Panc1 (cell line): ENCODE data around the gene MYEOV. TPM values are rescaled to one million over a fixed set of nuclear protein-coding genes. Genes with fewer than 3 reads are reported as not detected.

ENCODE experiments used
- ATAC-seq: fragments of 200-7000 bp; cut with Tn5 transposase; 2 replicates; pipeline ENCODE4 v1.9.1; 2020; ENCODE audit warnings: mild to moderate bottlenecking, moderate library complexity
- BruUV-seq: library from RNA; stranded (reverse); fragments of 400-500 nt; replicated peaks from 2 replicates; lab custom pipeline; 2021; lab: Mats Ljungman, UMichigan
- CTCF ChIA-PET: fragments of 300-600 bp; sonication (Branson Sonifier 250); formaldehyde crosslinking; loops from one replicate; lab custom pipeline; 2022; ENCODE audit warnings: antibody characterized with exemption; lab: Charles Lee
- POLR2A ChIA-PET: fragments of 300-600 bp; sonication (Branson Sonifier 250); formaldehyde crosslinking; loops from one replicate; lab custom pipeline; 2022; ENCODE audit warnings: antibody characterized with exemption; lab: Charles Lee
- DNase-seq: peaks from one replicate; pipeline ENCODE4 v3.0.0-alpha.2; 2010; ENCODE audit warnings: low read depth, low spot score
- H3K27ac ChIP-seq: 2 replicates; pipeline ENCODE4 v1.5.1; 2011; ENCODE audit warnings: mild to moderate bottlenecking, low read length, inconsistent platforms
- H3K27me3 ChIP-seq: fragments of 200-500 bp; sonication (Bioruptor generic); 2 replicates; pipeline ENCODE4 v1.6.0; 2014; ENCODE audit warnings: low read length, inconsistent platforms; ENCODE audit not compliant: control insufficient read depth, insufficient read depth
- H3K36me3 ChIP-seq: fragments of 200-500 bp; sonication (Bioruptor generic); 2 replicates; pipeline ENCODE4 v1.5.1; 2014; ENCODE audit warnings: inconsistent platforms, mild to moderate bottlenecking, low read length, moderate library complexity; ENCODE audit not compliant: control insufficient read depth, insufficient read depth
- H3K4me1 ChIP-seq: 2 replicates; pipeline ENCODE4 v1.5.1; 2011; ENCODE audit warnings: inconsistent platforms, mild to moderate bottlenecking, low read length, moderate library complexity; ENCODE audit not compliant: control insufficient read depth, insufficient read depth
- H3K4me3 ChIP-seq, 2 experiments: 2 replicates each; pipeline ENCODE4 v1.5.1; 2011 to 2012; ENCODE audit warnings: low read depth in 2 of 2, low read length in 2 of 2, mild to moderate bottlenecking in 2 of 2, inconsistent platforms in 1 of 2, moderate library complexity in 1 of 2
- H3K9me3 ChIP-seq: fragments of 200-500 bp; sonication (Bioruptor generic); 2 replicates; pipeline ENCODE4 v1.5.1; 2014; ENCODE audit warnings: low read depth, mild to moderate bottlenecking, inconsistent platforms, low read length, moderate library complexity; ENCODE audit not compliant: control insufficient read depth, insufficient read depth
- POLR2AphosphoS5 ChIP-seq: IDR thresholded peaks from 2 replicates; pipeline ENCODE4 v1.6.1; 2012; ENCODE audit warnings: mild to moderate bottlenecking, low read depth, low read length, moderate library complexity
- SIN3A ChIP-seq: IDR thresholded peaks from 2 replicates; pipeline ENCODE4 v1.6.1; 2012; ENCODE audit warnings: low read depth, mild to moderate bottlenecking, low read length, moderate library complexity, borderline replicate concordance; ENCODE audit not compliant: insufficient read depth
- TCF7L2 ChIP-seq: IDR thresholded peaks from 2 replicates; pipeline ENCODE4 v1.6.1; 2011; ENCODE audit warnings: mild to moderate bottlenecking, low read depth, low read length, inconsistent platforms
- in situ Hi-C: cut with HindIII; loops from 2 replicates; pipeline ENCODE4 v1.10.0; 2016; ENCODE audit warnings: low sequenced_read_pairs, low pct_unique_long_range_greater_than_20kb
- intact Hi-C: fragments of 100-400 bp; cut with micrococcal nuclease; formaldehyde crosslinking; loops from one replicate; pipeline ENCODE4 v1.10.0; 2022; ENCODE audit not compliant: unreplicated experiment
- total RNA-seq: library from RNA; stranded (reverse); gene quantifications from one replicate; pipeline ENCODE4 v1.2.1, GENCODE V29; 2021; ENCODE audit not compliant: unreplicated experiment
- TF ChIP-seq, protein P1 (sequence below): fragments of 450-650 bp; IDR thresholded peaks from 2 replicates; pipeline ENCODE4 v1.5.1; 2017; ENCODE audit warnings: mild to moderate bottlenecking
- TF ChIP-seq, protein P2 (sequence below), 2 experiments: IDR thresholded peaks; 2 replicates each; pipeline ENCODE4 v1.6.1; 2011 to 2012; ENCODE audit warnings: low read depth in 2 of 2, control low read depth in 1 of 2, low read length in 1 of 2, mild to moderate bottlenecking in 1 of 2, moderate library complexity in 1 of 2; ENCODE audit not compliant: insufficient read depth in 1 of 2

The MYEOV gene
- total RNA-seq, 1 experiment from 2014 or later, result 69.8 TPM

GRCh38 chr11:69260622-69261021 lies 33.3 kb upstream of the MYEOV start:
- Histone ChIP-seq H3K27me3 (no peaks in the 10 kb centered on the region), H3K9me3 (no peaks in the 10 kb centered on the region), H3K36me3 (no peaks in the 10 kb centered on the region), H3K27ac (no peak overlapping the region), H3K4me3 (no peak overlapping the region), H3K4me1 (no peaks in the 10 kb centered on the region)
- intact Hi-C loops, result no loop called here
- ChIA-PET CTCF (no interaction called here), POLR2A (no interaction called here)
- TF ChIP-seq SIN3A, result no peak
- TF ChIP-seq POLR2AphosphoS5, result no peak
- TF ChIP-seq, protein P1, sequence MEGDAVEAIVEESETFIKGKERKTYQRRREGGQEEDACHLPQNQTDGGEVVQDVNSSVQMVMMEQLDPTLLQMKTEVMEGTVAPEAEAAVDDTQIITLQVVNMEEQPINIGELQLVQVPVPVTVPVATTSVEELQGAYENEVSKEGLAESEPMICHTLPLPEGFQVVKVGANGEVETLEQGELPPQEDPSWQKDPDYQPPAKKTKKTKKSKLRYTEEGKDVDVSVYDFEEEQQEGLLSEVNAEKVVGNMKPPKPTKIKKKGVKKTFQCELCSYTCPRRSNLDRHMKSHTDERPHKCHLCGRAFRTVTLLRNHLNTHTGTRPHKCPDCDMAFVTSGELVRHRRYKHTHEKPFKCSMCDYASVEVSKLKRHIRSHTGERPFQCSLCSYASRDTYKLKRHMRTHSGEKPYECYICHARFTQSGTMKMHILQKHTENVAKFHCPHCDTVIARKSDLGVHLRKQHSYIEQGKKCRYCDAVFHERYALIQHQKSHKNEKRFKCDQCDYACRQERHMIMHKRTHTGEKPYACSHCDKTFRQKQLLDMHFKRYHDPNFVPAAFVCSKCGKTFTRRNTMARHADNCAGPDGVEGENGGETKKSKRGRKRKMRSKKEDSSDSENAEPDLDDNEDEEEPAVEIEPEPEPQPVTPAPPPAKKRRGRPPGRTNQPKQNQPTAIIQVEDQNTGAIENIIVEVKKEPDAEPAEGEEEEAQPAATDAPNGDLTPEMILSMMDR, result no peak
- TF ChIP-seq, protein P2, sequence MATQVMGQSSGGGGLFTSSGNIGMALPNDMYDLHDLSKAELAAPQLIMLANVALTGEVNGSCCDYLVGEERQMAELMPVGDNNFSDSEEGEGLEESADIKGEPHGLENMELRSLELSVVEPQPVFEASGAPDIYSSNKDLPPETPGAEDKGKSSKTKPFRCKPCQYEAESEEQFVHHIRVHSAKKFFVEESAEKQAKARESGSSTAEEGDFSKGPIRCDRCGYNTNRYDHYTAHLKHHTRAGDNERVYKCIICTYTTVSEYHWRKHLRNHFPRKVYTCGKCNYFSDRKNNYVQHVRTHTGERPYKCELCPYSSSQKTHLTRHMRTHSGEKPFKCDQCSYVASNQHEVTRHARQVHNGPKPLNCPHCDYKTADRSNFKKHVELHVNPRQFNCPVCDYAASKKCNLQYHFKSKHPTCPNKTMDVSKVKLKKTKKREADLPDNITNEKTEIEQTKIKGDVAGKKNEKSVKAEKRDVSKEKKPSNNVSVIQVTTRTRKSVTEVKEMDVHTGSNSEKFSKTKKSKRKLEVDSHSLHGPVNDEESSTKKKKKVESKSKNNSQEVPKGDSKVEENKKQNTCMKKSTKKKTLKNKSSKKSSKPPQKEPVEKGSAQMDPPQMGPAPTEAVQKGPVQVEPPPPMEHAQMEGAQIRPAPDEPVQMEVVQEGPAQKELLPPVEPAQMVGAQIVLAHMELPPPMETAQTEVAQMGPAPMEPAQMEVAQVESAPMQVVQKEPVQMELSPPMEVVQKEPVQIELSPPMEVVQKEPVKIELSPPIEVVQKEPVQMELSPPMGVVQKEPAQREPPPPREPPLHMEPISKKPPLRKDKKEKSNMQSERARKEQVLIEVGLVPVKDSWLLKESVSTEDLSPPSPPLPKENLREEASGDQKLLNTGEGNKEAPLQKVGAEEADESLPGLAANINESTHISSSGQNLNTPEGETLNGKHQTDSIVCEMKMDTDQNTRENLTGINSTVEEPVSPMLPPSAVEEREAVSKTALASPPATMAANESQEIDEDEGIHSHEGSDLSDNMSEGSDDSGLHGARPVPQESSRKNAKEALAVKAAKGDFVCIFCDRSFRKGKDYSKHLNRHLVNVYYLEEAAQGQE (IDR thresholded peaks at IDR 0.05; ENCODE audit: insufficient read depth in 1 of 2, low read depth in 2 of 2, low read length in 1 of 2), result no peak
- TF ChIP-seq TCF7L2, result no peak
- in situ Hi-C loops, result no loop called here
- no TSS peak for BruUV-seq
- DNase-seq (no peak), ATAC-seq (no peak)

DNA sequence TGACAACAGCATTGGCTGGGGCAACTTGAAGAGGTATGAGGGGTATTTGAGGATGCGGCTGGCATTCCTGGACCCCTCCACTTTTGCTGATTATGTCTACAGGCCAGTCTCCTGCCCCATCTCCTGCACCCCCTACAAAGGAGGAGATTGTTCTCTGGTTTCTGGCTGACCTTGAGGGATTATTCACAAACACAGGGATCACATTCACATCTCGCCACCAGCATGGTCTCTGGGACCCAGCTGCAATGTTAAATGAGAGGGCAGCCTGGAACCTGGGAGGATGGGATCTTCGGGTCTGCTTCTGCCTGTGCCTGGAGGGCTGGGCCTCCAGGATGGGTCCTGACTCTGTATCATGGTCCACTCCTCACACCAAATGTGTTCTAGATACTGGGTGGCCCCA lies 32.8 kb upstream of the MYEOV start:
- H3K27ac ChIP-seq, result no peak overlapping the region
- H3K4me3 ChIP-seq, result no peak overlapping the region
- intact Hi-C loops, result no loop called here
- ChIA-PET POLR2A (no interaction called here), CTCF (no interaction called here)
- no TSS peak for BruUV-seq
- no peaks in the 10 kb centered on the region for H3K9me3 ChIP-seq
- DNase-seq (no peak), ATAC-seq (no peak)
- in situ Hi-C loops, result no loop called here
- no peaks in the 10 kb centered on the region for H3K4me1 ChIP-seq
- no peaks in the 10 kb centered on the region for H3K27me3 ChIP-seq
- TF ChIP-seq SIN3A (no peak), TCF7L2 (no peak), POLR2AphosphoS5 (no peak)
- TF ChIP-seq, protein P2 (IDR thresholded peaks at IDR 0.05; ENCODE audit: insufficient read depth in 1 of 2, low read depth in 2 of 2, low read length in 1 of 2), result no peak
- TF ChIP-seq, protein P1, result no peak
- H3K36me3 ChIP-seq, result no peaks in the 10 kb centered on the region
